ENCODE measurements around the gene SCCPDH.

Gene SCCPDH

DNA sequence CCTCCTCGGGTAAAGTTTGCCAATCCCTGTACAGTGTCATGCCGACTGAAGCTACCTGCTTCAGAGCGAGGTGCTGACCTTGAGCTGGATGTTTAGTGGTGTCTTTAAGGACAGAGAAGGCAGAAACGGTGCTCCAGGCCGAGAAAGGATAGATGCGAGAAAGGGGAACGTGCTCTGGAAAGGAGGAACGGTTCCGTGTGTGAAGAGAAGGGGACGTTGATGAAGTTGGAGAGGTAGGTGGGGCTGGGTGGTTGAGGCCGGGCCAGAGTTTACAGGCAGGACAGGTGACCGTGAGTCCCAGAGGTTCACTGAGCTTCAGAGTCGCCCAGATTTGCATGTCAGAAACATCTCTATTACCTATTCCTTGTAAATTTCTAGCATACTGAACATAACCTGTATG lies 90.7 kb downstream of the SCCPDH start:
- TF ChIP-seq, protein P1, sequence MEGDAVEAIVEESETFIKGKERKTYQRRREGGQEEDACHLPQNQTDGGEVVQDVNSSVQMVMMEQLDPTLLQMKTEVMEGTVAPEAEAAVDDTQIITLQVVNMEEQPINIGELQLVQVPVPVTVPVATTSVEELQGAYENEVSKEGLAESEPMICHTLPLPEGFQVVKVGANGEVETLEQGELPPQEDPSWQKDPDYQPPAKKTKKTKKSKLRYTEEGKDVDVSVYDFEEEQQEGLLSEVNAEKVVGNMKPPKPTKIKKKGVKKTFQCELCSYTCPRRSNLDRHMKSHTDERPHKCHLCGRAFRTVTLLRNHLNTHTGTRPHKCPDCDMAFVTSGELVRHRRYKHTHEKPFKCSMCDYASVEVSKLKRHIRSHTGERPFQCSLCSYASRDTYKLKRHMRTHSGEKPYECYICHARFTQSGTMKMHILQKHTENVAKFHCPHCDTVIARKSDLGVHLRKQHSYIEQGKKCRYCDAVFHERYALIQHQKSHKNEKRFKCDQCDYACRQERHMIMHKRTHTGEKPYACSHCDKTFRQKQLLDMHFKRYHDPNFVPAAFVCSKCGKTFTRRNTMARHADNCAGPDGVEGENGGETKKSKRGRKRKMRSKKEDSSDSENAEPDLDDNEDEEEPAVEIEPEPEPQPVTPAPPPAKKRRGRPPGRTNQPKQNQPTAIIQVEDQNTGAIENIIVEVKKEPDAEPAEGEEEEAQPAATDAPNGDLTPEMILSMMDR (conservative IDR thresholded peaks at IDR 0.05; ENCODE audit: low read depth, low read length): no peak
- H3K4me3 ChIP-seq (ENCODE audit: low read length): no peak overlapping the region
- DNase-seq (ENCODE audit: low read depth): no peak

DNA sequence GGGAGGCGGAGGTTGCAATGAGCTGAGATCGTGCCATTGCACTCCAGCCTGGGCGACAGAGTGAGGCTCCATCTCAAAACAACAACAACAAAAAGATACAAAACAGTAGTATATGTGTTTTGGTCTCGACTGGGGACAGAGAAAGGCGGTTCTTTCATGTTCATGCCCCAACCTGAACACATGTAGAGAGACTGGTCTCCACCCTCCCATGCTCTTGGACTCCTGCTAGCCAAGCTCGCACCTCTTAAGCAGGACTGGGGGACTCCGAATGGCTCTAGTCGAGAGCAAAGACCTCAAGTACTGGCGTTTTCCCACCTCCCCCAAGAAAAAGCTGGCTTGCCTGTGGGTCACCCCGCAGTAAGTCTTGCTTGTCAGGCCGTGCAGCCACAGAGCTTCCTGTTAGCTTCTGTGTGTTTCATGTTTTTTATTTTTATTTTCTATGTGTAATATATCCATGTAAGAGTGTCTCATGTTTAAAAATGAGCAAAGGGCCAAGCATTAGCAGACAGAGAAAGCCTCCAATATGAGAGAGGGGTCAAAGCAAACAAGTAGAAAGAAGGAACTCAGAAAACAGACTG lies 91.6 kb downstream of the SCCPDH start:
- DNase-seq (ENCODE audit: low read depth): no peak
- TF ChIP-seq, protein P1 (conservative IDR thresholded peaks at IDR 0.05; ENCODE audit: low read depth, low read length): no peak
- no peak overlapping the region for H3K4me3 ChIP-seq (ENCODE audit: low read length)

Measured in retinal pigment epithelial cell (primary cell).